ENCODE measurements around the gene PTPRQ.
"Not testable (repeated sequence)": the region's sequence is repeated elsewhere in the genome, so short reads cannot be mapped to it uniquely, and the experiment has no call there.

PTPRQ gene

GRCh38 chr12:80617733-80618132 lies 173.7 kb downstream of the PTPRQ start:
- H3K4me3 ChIP-seq (ENCODE audit: low read length): no peak overlapping the region
- no peak for DNase-seq (ENCODE audit: low read depth, low spot score)

- no peak for DNase-seq (ENCODE audit: low read depth, low spot score)
- H3K4me3 ChIP-seq (ENCODE audit: low read length): no peak overlapping the region
Observed at GRCh38 chr12:80620281-80620680, 176.2 kb downstream of the PTPRQ start.

GRCh38 chr12:80622271-80622670 lies 178.2 kb downstream of the PTPRQ start:
- DNase-seq (ENCODE audit: low read depth, low spot score): no peak
- no peak overlapping the region for H3K4me3 ChIP-seq (ENCODE audit: low read length)

GRCh38 chr12:80625051-80625450 lies 181.0 kb downstream of the PTPRQ start:
- no peak overlapping the region for H3K4me3 ChIP-seq (ENCODE audit: low read length)
- no peak for DNase-seq (ENCODE audit: low read depth, low spot score)

- H3K4me3 ChIP-seq (ENCODE audit: low read length): no peak overlapping the region
- DNase-seq (ENCODE audit: low read depth, low spot score): no peak
Observed at GRCh38 chr12:80625901-80626300, 181.9 kb downstream of the PTPRQ start.

- H3K4me3 ChIP-seq (ENCODE audit: low read length): no peak overlapping the region
- DNase-seq (ENCODE audit: low read depth, low spot score): no peak
Observed at GRCh38 chr12:80627782-80628181, 183.7 kb downstream of the PTPRQ start.

- H3K4me3 ChIP-seq (ENCODE audit: low read length): no peak overlapping the region
- DNase-seq (ENCODE audit: low read depth, low spot score): no peak
Observed at GRCh38 chr12:80632835-80633234, 188.8 kb downstream of the PTPRQ start.

GRCh38 chr12:80634903-80635302 lies 190.9 kb downstream of the PTPRQ start:
- no peak for DNase-seq (ENCODE audit: low read depth, low spot score)
- H3K4me3 ChIP-seq (ENCODE audit: low read length): no peak overlapping the region

GRCh38 chr12:80636832-80637231 lies 192.8 kb downstream of the PTPRQ start:
- DNase-seq (ENCODE audit: low read depth, low spot score): no peak
- no peak overlapping the region for H3K4me3 ChIP-seq (ENCODE audit: low read length)

GRCh38 chr12:80641936-80642335 lies 197.9 kb downstream of the PTPRQ start:
- H3K4me3 ChIP-seq (ENCODE audit: low read length): no peak overlapping the region
- DNase-seq (ENCODE audit: low read depth, low spot score): no peak

- H3K4me3 ChIP-seq (ENCODE audit: low read length): no peak overlapping the region
- no peak for DNase-seq (ENCODE audit: low read depth, low spot score)
Observed at GRCh38 chr12:80643961-80644360, 199.9 kb downstream of the PTPRQ start.

- DNase-seq (ENCODE audit: low read depth, low spot score): no peak
- no peak overlapping the region for H3K4me3 ChIP-seq (ENCODE audit: low read length)
Observed at GRCh38 chr12:80648881-80649280, 204.8 kb downstream of the PTPRQ start.

- H3K4me3 ChIP-seq (ENCODE audit: low read length): no peak overlapping the region
- DNase-seq (ENCODE audit: low read depth, low spot score): no peak
Observed at GRCh38 chr12:80655751-80656150, 211.7 kb downstream of the PTPRQ start.

- no peak overlapping the region for H3K4me3 ChIP-seq (ENCODE audit: low read length)
- no peak for DNase-seq (ENCODE audit: low read depth, low spot score)
Observed at GRCh38 chr12:80659512-80660063, 215.6 kb downstream of the PTPRQ start.

- H3K4me3 ChIP-seq (ENCODE audit: low read length): no peak overlapping the region
- DNase-seq (ENCODE audit: low read depth, low spot score): no peak
Observed at GRCh38 chr12:80662586-80662985, 218.6 kb downstream of the PTPRQ start.

GRCh38 chr12:80670214-80670613 lies 226.2 kb downstream of the PTPRQ start:
- DNase-seq (ENCODE audit: low read depth, low spot score): no peak
- H3K4me3 ChIP-seq (ENCODE audit: low read length): no peak overlapping the region

- not testable (repeated sequence) for DNase-seq (ENCODE audit: low read depth, low spot score)
Observed at GRCh38 chr12:80676042-80676636, 232.1 kb downstream of the PTPRQ start.

GRCh38 chr12:80676856-80677255 lies 232.8 kb downstream of the PTPRQ start:
- no peak overlapping the region for H3K4me3 ChIP-seq (ENCODE audit: low read length)
- DNase-seq (ENCODE audit: low read depth, low spot score): no peak

More at GRCh38 chr12:80676042-80676636, 232.1 kb downstream of the PTPRQ start:
- not testable (repeated sequence) for H3K4me3 ChIP-seq (ENCODE audit: low read length)

- no peak overlapping the region for H3K4me3 ChIP-seq (ENCODE audit: low read length)
- no peak for DNase-seq (ENCODE audit: low read depth, low spot score)
Observed at GRCh38 chr12:80677994-80678393, 234.0 kb downstream of the PTPRQ start.

GRCh38 chr12:80679346-80680131 lies 235.5 kb downstream of the PTPRQ start:
- no peak for DNase-seq (ENCODE audit: low read depth, low spot score)
- no peak overlapping the region for H3K4me3 ChIP-seq (ENCODE audit: low read length)

- H3K4me3 ChIP-seq (ENCODE audit: low read length): no peak overlapping the region
- DNase-seq (ENCODE audit: low read depth, low spot score): no peak
Observed at GRCh38 chr12:80681287-80681686, 237.3 kb downstream of the PTPRQ start.
